Nucleus accumbens (tissue), 56 donors: ENCODE measurements around the gene CYP1A1.

Experiments
- DNase-seq, 56 donors: peaks; one replicate each; lab custom pipeline; 2025; lab: John Stamatoyannopoulos, UW

The CYP1A1 gene

DNA sequence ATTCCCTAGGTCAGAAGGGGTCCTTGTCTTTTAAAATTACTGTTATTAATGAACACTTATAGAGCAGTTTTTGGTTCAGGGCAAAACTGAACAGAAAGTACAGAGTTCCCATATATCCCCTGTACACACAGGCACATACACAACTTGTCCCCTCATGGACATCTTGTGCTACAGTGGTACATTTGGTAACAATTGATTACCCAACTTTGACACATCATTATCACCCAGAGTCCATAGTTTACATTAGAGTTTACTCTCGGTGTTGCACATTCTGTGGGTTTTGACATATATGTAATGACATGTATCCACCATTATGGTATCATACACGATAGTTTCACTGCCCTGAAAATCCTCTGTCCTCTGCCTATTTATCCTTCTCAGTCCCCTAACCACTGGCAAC lies 28.5 kb downstream of the CYP1A1 start:
- DNase-seq = no peak

DNA sequence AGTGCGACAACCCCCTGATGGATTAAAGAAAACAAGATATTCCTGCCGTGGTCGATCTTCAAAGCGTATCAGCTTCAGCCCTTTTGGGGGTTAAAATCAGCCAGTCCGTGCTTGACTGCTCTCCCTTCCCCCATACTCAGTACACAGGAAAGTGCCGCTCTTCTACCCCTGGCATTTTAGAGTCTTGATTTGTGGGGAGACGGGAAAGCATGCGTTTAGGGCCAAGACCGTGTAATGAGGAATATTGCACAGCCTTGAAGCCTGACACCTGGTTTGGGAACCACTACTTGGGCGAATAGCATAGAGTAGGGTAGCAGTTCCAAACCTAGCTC lies 29.0 kb downstream of the CYP1A1 start:
- no peak for DNase-seq

DNA sequence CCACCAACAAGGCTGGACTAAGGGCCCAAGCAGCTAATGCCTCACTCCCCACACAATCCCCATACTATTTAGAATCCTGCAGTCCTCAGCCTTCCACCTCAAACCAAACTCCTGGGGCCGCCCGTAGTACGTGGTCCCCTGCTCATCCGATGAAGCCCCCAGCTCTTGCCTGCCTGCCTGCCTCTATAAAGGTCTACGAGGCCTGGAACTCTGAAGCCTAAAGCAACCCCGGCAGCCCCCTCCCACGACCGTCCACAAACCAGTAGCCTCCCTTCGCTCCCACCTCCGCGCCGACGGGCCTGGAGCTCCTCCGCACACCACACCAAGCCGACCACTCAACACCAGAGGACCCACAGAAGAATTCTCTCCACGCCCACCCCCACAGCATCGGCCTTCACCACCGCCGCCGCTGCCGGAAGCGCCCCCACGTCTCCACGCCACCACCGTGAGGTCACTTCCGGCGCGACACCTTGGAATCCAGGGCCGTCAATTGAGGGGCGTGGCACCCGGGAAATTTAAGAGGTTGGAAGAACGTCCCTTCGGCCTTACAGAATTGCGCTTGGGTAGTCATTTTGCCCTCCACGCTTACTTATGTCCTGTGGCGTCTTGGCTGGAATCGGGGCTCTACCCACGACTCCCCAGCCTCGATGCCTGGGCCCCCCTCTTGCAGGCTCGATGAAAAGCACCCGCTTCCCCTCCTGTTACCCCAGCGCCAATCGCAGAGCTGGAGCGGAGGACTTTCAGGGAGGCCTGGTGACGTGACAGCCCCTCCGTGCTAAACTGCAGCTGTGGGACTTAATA lies 29.5 kb downstream of the CYP1A1 start, which contains the start of gene EDC3:
Gene EDC3, minus strand, starts transcription at position 428 of the 801 bp plus-strand sequence. CDS start 20,900 bp downstream, outside the sequence.
- peak in 55 of 56 donors; percentile 48 to 95 (median 76) for DNase-seq

DNA sequence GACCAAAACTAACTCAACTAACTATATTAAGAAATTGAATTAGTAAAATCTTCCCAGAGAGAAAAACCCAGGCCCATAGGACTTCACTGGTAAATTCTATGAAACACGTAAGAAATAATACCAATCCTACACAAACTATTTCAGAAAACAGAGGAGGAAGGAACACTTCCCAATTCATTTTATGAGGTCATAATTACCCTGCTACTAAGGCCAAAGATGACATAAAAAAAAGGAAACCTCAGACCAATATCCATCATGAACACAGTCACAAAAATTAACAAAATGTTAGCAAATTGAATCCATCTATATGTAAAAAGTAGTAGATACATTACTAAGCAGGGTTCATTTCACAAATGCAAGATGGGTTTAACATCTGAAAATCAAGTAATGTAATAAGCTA lies 33.0 kb downstream of the CYP1A1 start:
- no peak for DNase-seq

DNA sequence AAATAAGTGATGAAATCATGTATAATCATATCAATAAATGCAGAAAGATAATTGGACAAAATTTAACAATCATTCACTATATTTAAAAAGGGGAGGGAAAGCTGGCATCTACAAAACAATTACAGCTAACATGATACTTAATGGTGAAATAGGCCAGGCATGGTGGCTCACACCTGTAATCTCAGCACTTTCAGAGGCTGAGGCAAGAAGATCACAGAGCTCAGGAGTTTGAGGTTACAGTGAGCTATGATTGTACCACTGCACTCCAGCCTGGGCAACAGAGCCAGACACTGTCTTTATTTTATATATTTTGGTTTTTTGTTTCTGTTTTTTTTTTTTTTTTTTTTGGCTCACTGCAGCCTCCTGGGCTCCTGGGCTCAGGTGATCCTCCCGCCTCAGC lies 41.6 kb downstream of the CYP1A1 start:
- DNase-seq = no peak

DNA sequence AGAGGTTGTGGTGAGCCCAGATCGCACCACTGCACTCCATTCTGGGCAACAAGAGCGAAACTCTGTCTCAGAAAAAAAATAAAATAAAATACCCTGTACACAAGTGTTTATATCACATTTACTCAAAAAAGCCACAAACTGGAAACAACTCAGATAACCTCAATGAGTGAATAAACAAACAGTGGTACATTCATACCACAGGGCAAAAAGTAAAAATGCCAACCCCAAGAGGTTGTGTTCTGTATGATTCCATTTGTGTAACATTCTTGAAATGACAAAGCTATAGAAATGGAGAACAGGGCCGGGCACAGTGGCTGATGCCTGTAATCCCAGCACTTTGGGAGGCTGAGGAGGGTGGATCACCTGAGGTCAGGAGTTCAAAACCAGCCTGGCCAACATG lies 42.4 kb downstream of the CYP1A1 start:
- no peak for DNase-seq

DNA sequence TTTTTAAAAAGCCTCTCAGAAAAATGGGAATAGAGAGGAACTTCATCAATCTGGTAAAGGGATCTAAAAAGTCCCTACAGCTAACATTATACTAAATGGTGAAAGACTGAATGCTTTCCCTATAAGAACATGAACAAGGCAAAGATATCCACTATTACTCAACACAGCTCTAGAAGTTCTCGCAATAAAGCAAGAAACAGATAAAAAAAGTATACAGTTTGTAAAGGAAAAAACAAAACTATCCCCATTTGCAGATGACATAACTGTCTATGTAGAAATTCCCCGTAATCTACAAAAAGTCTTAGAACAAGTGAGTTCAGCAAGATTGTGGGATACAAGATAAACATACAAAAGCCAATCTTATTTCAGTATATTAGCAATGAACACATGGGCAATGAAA lies 44.9 kb downstream of the CYP1A1 start:
- DNase-seq = no peak

DNA sequence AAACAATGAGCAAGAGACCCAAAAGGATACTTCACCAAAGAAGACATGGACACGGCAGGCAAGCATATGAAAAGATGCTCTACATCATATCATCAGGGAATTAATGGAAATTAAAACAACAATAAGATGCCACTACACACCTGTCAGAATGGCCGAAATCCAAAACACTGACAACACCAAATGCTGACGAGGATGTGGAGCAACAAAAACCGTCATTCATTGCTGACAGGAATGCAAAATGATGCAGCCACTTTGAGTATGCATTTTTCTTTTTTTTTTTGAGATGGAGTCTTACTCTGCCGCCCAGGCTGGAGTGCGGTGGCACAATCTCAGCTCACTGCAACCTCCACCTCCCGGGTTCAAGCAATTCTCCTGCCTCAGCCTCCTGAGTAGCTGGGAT lies 48.5 kb downstream of the CYP1A1 start:
- no peak for DNase-seq

DNA sequence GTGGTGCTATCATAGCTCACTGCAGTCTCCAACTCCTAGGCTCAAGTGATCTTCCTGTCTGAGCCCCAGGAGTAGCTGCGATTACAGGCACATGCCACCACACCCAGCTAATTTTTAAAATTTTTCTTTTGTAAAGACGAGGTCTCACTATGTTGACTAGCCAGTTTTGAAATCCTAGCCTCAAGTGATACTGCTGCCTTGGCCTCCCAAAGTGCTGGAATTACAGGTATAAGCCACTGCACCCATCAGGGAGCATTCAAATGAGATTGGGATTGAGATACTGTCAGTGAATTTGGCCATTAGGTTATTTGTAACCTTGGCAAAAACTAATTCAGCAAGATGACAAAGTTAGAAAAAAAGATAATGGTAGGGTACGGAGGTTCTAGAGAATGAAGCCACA lies 51.2 kb downstream of the CYP1A1 start:
- DNase-seq = no peak

DNA sequence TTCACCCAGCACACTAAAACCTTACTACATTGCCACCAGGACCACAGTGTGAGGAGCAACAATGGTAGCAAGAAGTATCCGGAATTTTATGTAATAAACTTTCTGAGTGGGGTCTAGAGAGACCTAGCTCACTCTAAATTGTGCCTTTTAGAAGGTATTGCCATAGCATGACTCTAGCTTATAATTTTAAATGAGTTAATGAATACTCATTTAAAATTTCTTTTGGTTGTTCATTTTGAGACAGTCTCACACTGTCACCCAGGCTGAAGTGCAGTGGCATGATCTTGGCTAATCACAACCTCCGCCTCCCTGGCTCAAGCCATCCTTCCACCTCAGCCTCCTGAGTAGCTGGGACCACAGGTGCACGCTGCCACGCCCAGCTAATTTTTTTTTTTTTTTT lies 55.7 kb downstream of the CYP1A1 start:
- DNase-seq = no peak
